HEK293 (cell line): ENCODE data around the gene PIK3R5.

Experiments
- CTCF ChIA-PET: fragments of 350-600 bp; formaldehyde crosslinking; extraction: SDS; loops from one replicate; lab custom pipeline; 2021; ENCODE audit warnings: antibody characterized with exemption; lab: Yijun Ruan, JAX
- POLR2A ChIA-PET: fragments of 300-600 bp; formaldehyde crosslinking; extraction: SDS; loops from one replicate; lab custom pipeline; 2020; ENCODE audit warnings: antibody characterized with exemption, inconsistent platforms; lab: Yijun Ruan, JAX
- H3K27ac ChIP-seq: fragments of 200-500 bp; sonication (Bioruptor generic); 2 replicates; pipeline ENCODE4 v1.5.1; 2014; ENCODE audit warnings: low read depth, low read length, control low read depth, inconsistent platforms; ENCODE audit errors: extremely low read depth
- H3K36me3 ChIP-seq, 2 experiments: fragments of 200-500 bp in 1 of 2; sonication (Bioruptor generic) in 1 of 2; 1 replicate in 1 of 2; 2 replicates in 1 of 2; pipeline ENCODE4 v1.5.1; 2014 to 2017; ENCODE audit warnings: inconsistent platforms in 2 of 2, low read length in 2 of 2; ENCODE audit not compliant: control insufficient read depth in 2 of 2, insufficient read depth in 1 of 2
- H3K4me1 ChIP-seq: fragments of 200-500 bp; sonication (Bioruptor generic); 2 replicates; pipeline ENCODE4 v1.5.1; 2014; ENCODE audit warnings: mild to moderate bottlenecking, low read length, inconsistent platforms; ENCODE audit not compliant: control insufficient read depth, insufficient read depth
- H3K4me3 ChIP-seq: 2 replicates; pipeline ENCODE4 v1.5.1; 2011; ENCODE audit warnings: low read depth, mild to moderate bottlenecking, control low read depth, low read length, moderate library complexity
- H3K9me3 ChIP-seq: fragments of 200-500 bp; sonication (Bioruptor generic); 2 replicates; pipeline ENCODE4 v1.5.1; 2014; ENCODE audit warnings: low read depth, low read length, inconsistent platforms; ENCODE audit not compliant: control insufficient read depth, insufficient read depth
- GLI4 ChIP-seq: fragments of 450-650 bp; formaldehyde crosslinking; IDR thresholded peaks from 2 replicates; pipeline ENCODE4 v1.5.1; 2016; ENCODE audit warnings: missing biosample characterization, missing genetic modification characterization
- WT1 ChIP-seq: fragments of 450-650 bp; formaldehyde crosslinking; IDR thresholded peaks from 2 replicates; pipeline ENCODE4 v1.5.1; 2016; ENCODE audit warnings: missing biosample characterization, missing genetic modification characterization
- ZBTB21 ChIP-seq: fragments of 450-650 bp; formaldehyde crosslinking; IDR thresholded peaks from 2 replicates; pipeline ENCODE4 v1.5.1; 2017; ENCODE audit warnings: missing biosample characterization, missing genetic modification characterization
- ZNF175 ChIP-seq: fragments of 450-650 bp; formaldehyde crosslinking; IDR thresholded peaks from 2 replicates; pipeline ENCODE4 v1.5.1; 2016; ENCODE audit warnings: missing biosample characterization, missing genetic modification characterization
- ZNF2 ChIP-seq: fragments of 450-650 bp; formaldehyde crosslinking; IDR thresholded peaks from 2 replicates; pipeline ENCODE4 v1.5.1; 2016; ENCODE audit warnings: missing biosample characterization, missing genetic modification characterization
- ZNF433 ChIP-seq: fragments of 450-650 bp; formaldehyde crosslinking; IDR thresholded peaks from 2 replicates; pipeline ENCODE4 v1.5.1; 2016; ENCODE audit warnings: missing biosample characterization, missing genetic modification characterization, low read depth
- ZNF610 ChIP-seq: fragments of 450-650 bp; formaldehyde crosslinking; IDR thresholded peaks from 2 replicates; pipeline ENCODE4 v1.5.1; 2016; ENCODE audit warnings: missing biosample characterization, missing genetic modification characterization, borderline replicate concordance
- ZNF629 ChIP-seq: fragments of 450-650 bp; formaldehyde crosslinking; IDR thresholded peaks from 2 replicates; pipeline ENCODE4 v1.5.1; 2017; ENCODE audit warnings: missing biosample characterization, missing genetic modification characterization
- ZNF785 ChIP-seq: fragments of 450-650 bp; formaldehyde crosslinking; IDR thresholded peaks from 2 replicates; pipeline ENCODE4 v1.5.1; 2016; ENCODE audit warnings: missing biosample characterization, missing genetic modification characterization
- TF ChIP-seq, protein P1 (sequence below): fragments of 450-650 bp; formaldehyde crosslinking; IDR thresholded peaks from 2 replicates; pipeline ENCODE4 v1.5.0; 2017; ENCODE audit warnings: missing biosample characterization, missing genetic modification characterization, borderline replicate concordance
- TF ChIP-seq, protein P2 (sequence below): fragments of 450-650 bp; formaldehyde crosslinking; IDR thresholded peaks from 2 replicates; pipeline ENCODE4 v1.5.1; 2016; ENCODE audit warnings: missing biosample characterization, missing genetic modification characterization
- TF ChIP-seq, protein P3 (sequence below): fragments of 450-650 bp; formaldehyde crosslinking; IDR thresholded peaks from 2 replicates; pipeline ENCODE4 v1.5.1; 2017; ENCODE audit warnings: missing biosample characterization, missing genetic modification characterization
- TF ChIP-seq, protein P4 (sequence below): fragments of 450-650 bp; formaldehyde crosslinking; IDR thresholded peaks from 2 replicates; pipeline ENCODE4 v1.5.1; 2017; ENCODE audit warnings: missing biosample characterization, mild to moderate bottlenecking, missing genetic modification characterization, moderate library complexity
- TF ChIP-seq, protein P5 (sequence below): fragments of 450-650 bp; formaldehyde crosslinking; IDR thresholded peaks from 2 replicates; pipeline ENCODE4 v1.5.1; 2016; ENCODE audit warnings: missing biosample characterization, missing genetic modification characterization
- TF ChIP-seq, protein P6 (sequence below): fragments of 450-650 bp; formaldehyde crosslinking; IDR thresholded peaks from 2 replicates; pipeline ENCODE4 v1.5.1; 2016; ENCODE audit warnings: missing biosample characterization, missing genetic modification characterization

PIK3R5 gene

DNA sequence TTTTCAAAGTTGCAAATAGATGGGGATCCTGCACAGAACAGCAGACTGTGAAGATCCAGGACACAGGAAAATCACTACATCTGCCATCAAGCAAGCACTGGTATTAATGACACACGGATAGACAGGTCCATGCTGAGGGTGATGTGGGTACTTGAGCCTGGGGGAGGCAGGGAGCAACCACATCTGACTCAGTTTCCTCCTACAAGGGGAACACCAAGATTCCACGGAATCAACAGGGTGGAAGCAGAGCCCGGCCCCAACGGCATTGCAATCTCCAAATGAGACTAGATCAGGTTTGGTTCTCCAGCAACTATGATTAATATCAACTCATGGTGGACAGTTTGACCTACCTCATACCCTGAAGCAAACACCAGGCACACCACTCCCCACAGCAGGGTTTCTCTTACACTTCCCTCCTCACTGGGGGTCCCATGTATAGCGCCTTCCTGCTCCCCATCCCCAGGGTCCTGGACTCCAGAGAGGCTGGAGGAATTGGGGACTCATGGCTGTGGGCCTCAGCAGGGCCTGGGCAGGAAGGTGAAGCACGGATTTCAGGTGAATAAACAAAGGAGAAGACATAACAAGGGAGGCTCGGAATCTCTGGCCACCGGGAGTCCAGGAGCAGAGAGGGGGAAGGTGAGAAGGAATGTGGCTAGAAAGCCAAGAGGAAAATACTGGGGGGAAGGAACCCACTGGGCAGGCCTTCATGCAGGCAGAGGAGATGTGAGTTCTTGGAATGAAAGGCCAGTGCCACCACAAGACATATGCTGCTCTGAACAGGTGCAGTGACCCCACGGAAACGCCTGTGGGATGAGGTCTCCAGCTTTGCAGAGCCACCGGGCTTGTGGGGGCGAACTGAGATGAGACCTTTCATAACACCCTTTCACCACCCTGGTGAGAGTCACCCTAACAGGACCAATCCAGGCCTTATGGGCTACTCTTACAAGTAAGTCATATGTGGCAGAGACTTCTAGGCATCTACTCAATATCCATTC is 68.6 kb downstream of the PIK3R5 start (continued):
- TF ChIP-seq, protein P1, sequence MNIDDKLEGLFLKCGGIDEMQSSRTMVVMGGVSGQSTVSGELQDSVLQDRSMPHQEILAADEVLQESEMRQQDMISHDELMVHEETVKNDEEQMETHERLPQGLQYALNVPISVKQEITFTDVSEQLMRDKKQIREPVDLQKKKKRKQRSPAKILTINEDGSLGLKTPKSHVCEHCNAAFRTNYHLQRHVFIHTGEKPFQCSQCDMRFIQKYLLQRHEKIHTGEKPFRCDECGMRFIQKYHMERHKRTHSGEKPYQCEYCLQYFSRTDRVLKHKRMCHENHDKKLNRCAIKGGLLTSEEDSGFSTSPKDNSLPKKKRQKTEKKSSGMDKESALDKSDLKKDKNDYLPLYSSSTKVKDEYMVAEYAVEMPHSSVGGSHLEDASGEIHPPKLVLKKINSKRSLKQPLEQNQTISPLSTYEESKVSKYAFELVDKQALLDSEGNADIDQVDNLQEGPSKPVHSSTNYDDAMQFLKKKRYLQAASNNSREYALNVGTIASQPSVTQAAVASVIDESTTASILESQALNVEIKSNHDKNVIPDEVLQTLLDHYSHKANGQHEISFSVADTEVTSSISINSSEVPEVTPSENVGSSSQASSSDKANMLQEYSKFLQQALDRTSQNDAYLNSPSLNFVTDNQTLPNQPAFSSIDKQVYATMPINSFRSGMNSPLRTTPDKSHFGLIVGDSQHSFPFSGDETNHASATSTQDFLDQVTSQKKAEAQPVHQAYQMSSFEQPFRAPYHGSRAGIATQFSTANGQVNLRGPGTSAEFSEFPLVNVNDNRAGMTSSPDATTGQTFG: no peak
- TF ChIP-seq ZNF433 (tag by site-specific recombination) (no peak), WT1 (tag by site-specific recombination) (no peak), ZNF785 (tag by site-specific recombination) (no peak)
- TF ChIP-seq, protein P2, sequence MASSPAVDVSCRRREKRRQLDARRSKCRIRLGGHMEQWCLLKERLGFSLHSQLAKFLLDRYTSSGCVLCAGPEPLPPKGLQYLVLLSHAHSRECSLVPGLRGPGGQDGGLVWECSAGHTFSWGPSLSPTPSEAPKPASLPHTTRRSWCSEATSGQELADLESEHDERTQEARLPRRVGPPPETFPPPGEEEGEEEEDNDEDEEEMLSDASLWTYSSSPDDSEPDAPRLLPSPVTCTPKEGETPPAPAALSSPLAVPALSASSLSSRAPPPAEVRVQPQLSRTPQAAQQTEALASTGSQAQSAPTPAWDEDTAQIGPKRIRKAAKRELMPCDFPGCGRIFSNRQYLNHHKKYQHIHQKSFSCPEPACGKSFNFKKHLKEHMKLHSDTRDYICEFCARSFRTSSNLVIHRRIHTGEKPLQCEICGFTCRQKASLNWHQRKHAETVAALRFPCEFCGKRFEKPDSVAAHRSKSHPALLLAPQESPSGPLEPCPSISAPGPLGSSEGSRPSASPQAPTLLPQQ: no peak
- TF ChIP-seq, all 188 proteins: peak for 0

DNA sequence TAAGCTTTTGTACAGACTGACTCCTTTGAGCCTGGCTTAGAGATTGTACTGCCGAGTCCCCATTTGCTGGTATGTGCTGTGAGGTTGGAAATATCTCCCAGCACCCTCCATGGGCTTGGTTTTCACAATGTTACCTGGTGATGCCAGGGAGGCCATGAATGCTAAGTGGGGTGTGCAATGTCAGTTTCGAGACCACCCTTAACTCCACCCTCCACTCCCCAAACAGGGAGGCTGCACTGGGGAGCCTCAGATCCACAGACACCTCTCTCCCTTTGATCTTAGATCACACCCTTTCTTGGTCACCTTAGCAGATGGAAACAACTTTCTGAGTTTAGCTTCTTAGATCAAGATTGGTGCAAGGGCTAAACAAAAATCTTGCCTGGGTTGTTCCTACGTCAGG is 69.4 kb downstream of the PIK3R5 start:
- Histone ChIP-seq H3K4me3 (no peak overlapping the region), H3K9me3 (no peaks in the 10 kb centered on the region), H3K36me3 (no peaks in the 10 kb centered on the region), H3K27ac (no peak overlapping the region), H3K4me1 (no peaks in the 10 kb centered on the region)
- POLR2A ChIA-PET: no interaction called here
- CTCF ChIA-PET: interaction anchor here (0.6 to 3.0 kb wide), 14 partner anchors 10 to 836 kb away, joined by 3 to 19 read pairs (median 6); no protein-coding TSS in a partner anchor
- TF ChIP-seq, protein P3, sequence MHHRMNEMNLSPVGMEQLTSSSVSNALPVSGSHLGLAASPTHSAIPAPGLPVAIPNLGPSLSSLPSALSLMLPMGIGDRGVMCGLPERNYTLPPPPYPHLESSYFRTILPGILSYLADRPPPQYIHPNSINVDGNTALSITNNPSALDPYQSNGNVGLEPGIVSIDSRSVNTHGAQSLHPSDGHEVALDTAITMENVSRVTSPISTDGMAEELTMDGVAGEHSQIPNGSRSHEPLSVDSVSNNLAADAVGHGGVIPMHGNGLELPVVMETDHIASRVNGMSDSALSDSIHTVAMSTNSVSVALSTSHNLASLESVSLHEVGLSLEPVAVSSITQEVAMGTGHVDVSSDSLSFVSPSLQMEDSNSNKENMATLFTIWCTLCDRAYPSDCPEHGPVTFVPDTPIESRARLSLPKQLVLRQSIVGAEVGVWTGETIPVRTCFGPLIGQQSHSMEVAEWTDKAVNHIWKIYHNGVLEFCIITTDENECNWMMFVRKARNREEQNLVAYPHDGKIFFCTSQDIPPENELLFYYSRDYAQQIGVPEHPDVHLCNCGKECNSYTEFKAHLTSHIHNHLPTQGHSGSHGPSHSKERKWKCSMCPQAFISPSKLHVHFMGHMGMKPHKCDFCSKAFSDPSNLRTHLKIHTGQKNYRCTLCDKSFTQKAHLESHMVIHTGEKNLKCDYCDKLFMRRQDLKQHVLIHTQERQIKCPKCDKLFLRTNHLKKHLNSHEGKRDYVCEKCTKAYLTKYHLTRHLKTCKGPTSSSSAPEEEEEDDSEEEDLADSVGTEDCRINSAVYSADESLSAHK (tag by site-specific recombination): peak; percentile 88
- TF ChIP-seq, protein P4, sequence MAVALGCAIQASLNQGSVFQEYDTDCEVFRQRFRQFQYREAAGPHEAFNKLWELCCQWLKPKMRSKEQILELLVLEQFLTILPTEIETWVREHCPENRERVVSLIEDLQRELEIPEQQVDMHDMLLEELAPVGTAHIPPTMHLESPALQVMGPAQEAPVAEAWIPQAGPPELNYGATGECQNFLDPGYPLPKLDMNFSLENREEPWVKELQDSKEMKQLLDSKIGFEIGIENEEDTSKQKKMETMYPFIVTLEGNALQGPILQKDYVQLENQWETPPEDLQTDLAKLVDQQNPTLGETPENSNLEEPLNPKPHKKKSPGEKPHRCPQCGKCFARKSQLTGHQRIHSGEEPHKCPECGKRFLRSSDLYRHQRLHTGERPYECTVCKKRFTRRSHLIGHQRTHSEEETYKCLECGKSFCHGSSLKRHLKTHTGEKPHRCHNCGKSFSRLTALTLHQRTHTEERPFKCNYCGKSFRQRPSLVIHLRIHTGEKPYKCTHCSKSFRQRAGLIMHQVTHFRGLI (tag by site-specific recombination): no peak

DNA sequence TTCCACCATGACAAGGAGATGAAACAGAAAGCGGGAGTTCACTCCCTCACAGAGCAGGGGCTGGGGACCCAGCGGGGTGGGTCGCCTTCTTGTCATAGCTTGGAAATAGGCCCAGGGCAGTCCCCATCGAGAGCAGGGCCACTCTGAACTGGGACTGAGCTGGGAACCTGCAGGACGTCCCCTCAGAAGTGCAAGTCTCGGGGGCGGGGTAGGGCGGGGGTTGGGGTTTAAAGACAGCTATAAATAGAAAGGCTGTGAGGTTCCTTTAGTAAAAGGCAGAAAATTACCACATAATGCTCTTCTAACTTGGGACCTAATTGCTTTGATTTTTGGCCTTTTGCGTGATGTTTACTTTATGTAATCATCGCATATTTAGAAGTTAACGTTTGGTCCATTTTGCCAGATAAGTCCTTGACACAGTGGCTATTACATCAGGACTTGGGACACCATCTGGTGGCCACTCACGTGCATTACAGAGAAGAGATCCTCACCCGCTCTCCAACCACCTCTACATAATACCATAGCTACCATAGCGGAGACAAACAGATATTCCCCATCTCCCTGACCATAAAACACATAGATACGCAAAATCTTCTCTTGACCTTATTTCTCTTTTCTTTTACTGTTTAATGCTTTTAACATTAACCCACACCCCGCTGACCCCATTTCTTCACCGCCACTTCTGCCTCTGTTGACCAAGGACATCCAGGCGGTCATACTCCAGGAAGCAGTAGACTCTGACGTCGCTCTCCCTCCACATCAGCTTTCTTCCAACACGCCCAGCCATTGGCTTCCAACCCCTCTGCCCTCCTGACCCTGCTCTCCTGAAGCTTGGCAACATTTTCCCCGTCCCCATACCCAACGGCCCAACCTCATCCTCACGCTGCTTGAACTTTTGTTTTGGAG is 70.6 kb downstream of the PIK3R5 start:
- no peak overlapping the region for H3K4me3 ChIP-seq
- no peak overlapping the region for H3K27ac ChIP-seq
- TF ChIP-seq ZNF175 (tag by site-specific recombination): no peak
- TF ChIP-seq GLI4 (tag by site-specific recombination): 0 out of 2 replicates have a peak, but pooled peaks have one; percentile 28
- TF ChIP-seq, protein P5, sequence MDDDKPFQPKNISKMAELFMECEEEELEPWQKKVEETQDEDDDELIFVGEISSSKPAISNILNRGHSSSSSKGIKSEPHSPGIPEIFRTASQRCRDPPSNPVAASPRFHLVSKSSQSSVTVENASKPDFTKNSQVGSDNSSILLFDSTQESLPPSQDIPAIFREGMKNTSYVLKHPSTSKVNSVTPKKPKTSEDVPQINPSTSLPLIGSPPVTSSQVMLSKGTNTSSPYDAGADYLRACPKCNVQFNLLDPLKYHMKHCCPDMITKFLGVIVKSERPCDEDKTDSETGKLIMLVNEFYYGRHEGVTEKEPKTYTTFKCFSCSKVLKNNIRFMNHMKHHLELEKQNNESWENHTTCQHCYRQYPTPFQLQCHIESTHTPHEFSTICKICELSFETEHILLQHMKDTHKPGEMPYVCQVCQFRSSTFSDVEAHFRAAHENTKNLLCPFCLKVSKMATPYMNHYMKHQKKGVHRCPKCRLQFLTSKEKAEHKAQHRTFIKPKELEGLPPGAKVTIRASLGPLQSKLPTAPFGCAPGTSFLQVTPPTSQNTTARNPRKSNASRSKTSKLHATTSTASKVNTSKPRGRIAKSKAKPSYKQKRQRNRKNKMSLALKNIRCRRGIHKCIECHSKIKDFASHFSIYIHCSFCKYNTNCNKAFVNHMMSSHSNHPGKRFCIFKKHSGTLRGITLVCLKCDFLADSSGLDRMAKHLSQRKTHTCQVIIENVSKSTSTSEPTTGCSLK: no peak
- 0 out of 2 replicates have a peak, but pooled peaks have one; percentile 44 for TF ChIP-seq ZNF2 (tag by site-specific recombination)
- TF ChIP-seq ZBTB21 (tag by site-specific recombination): 0 out of 2 replicates have a peak, but pooled peaks have one; percentile 22
- peak; percentile 34; the same call in 1 of the 2 replicates for TF ChIP-seq ZNF610 (tag by site-specific recombination)
- TF ChIP-seq, protein P6, sequence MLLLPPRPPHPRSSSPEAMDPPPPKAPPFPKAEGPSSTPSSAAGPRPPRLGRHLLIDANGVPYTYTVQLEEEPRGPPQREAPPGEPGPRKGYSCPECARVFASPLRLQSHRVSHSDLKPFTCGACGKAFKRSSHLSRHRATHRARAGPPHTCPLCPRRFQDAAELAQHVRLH (tag by site-specific recombination): 0 out of 2 replicates have a peak, but pooled peaks have one; percentile 19
- peak; percentile 28; the same call in 1 of the 2 replicates for TF ChIP-seq ZNF629 (tag by site-specific recombination)

More for the DNA sequence above, 70.6 kb downstream of the PIK3R5 start:
- ChIA-PET CTCF (interaction anchor here (0.5 to 3.0 kb wide), 42 partner anchors 9 to 1122 kb away, joined by 3 to 19 read pairs (median 4); no protein-coding TSS in a partner anchor), POLR2A (no interaction called here)
- Histone ChIP-seq H3K36me3 (no peaks in the 10 kb centered on the region), H3K4me1 (no peaks in the 10 kb centered on the region), H3K9me3 (no peaks in the 10 kb centered on the region)
